ENCODE measurements around the gene NMNAT2.

DNA sequence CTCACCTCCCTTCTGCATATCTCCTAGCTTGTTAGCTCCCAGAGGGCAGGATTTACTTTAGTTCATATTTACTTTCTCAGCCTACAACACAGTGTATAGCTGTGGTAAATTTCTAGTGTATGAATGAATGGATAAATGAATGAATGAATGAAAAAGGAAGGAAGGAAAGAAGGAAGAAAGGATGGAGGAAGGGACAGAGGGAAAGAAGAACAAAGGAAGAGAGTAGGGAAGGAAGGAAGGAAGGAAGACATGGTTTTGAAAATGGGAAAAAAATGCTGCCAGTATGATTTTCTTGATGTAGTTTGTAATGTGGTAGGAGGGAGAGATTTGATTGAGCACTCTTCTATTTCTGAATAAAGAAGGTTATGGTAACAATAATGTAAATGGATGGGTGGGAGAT is 185.1 kb downstream of the NMNAT2 start:
- TF ChIP-seq, protein P1, sequence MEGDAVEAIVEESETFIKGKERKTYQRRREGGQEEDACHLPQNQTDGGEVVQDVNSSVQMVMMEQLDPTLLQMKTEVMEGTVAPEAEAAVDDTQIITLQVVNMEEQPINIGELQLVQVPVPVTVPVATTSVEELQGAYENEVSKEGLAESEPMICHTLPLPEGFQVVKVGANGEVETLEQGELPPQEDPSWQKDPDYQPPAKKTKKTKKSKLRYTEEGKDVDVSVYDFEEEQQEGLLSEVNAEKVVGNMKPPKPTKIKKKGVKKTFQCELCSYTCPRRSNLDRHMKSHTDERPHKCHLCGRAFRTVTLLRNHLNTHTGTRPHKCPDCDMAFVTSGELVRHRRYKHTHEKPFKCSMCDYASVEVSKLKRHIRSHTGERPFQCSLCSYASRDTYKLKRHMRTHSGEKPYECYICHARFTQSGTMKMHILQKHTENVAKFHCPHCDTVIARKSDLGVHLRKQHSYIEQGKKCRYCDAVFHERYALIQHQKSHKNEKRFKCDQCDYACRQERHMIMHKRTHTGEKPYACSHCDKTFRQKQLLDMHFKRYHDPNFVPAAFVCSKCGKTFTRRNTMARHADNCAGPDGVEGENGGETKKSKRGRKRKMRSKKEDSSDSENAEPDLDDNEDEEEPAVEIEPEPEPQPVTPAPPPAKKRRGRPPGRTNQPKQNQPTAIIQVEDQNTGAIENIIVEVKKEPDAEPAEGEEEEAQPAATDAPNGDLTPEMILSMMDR (conservative IDR thresholded peaks at IDR 0.05; ENCODE audit: low read depth, low read length), result no peak
- TF ChIP-seq, protein P2, sequence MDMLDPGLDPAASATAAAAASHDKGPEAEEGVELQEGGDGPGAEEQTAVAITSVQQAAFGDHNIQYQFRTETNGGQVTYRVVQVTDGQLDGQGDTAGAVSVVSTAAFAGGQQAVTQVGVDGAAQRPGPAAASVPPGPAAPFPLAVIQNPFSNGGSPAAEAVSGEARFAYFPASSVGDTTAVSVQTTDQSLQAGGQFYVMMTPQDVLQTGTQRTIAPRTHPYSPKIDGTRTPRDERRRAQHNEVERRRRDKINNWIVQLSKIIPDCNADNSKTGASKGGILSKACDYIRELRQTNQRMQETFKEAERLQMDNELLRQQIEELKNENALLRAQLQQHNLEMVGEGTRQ (IDR thresholded peaks at IDR 0.05; ENCODE audit: low read depth, low read length), result no peak
- no peak for TF ChIP-seq POLR2A (IDR thresholded peaks at IDR 0.05; ENCODE audit: low read depth, low read length)
- no peak for TF ChIP-seq RCOR1 (IDR thresholded peaks at IDR 0.05; ENCODE audit: insufficient replicate concordance, low read length)
- TF ChIP-seq RAD21 (IDR thresholded peaks at IDR 0.05; ENCODE audit: low read length), result no peak
- no peak for TF ChIP-seq CEBPB (IDR thresholded peaks at IDR 0.05; ENCODE audit: low read depth, low read length)
- TF ChIP-seq RFX5 (IDR thresholded peaks at IDR 0.05; ENCODE audit: low read depth, low read length), result no peak
- no peak for TF ChIP-seq NFE2L2 (IDR thresholded peaks at IDR 0.05; ENCODE audit: low read depth, low read length)
- TF ChIP-seq BHLHE40 (IDR thresholded peaks at IDR 0.05; ENCODE audit: low read depth, low read length), result no peak
- TF ChIP-seq, protein P3, sequence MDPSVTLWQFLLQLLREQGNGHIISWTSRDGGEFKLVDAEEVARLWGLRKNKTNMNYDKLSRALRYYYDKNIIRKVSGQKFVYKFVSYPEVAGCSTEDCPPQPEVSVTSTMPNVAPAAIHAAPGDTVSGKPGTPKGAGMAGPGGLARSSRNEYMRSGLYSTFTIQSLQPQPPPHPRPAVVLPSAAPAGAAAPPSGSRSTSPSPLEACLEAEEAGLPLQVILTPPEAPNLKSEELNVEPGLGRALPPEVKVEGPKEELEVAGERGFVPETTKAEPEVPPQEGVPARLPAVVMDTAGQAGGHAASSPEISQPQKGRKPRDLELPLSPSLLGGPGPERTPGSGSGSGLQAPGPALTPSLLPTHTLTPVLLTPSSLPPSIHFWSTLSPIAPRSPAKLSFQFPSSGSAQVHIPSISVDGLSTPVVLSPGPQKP (IDR thresholded peaks at IDR 0.05; ENCODE audit: borderline replicate concordance, low read depth, low read length), result no peak
- no peak for TF ChIP-seq FOS (IDR thresholded peaks at IDR 0.05; ENCODE audit: low read depth, low read length)

Measured in IMR-90 (cell line).